HepG2 (cell line): ENCODE measurements around the gene PRR14. TPM values are rescaled to one million over a fixed set of nuclear protein-coding genes. Genes with fewer than 3 reads are reported as not detected.

Experiments used
- DNMT1 ChIP-seq: sonication (generic); formaldehyde crosslinking; IDR thresholded peaks from 2 replicates; pipeline ENCODE4 v1.5.1; 2020; ENCODE audit warnings: mild to moderate bottlenecking, missing genetic modification reagents
- DPF2 ChIP-seq: sonication (generic); formaldehyde crosslinking; IDR thresholded peaks from 2 replicates; pipeline ENCODE4 v1.4.0; 2020; ENCODE audit warnings: mild to moderate bottlenecking, low read depth, missing genetic modification reagents, borderline replicate concordance
- GABPA ChIP-seq, 2 experiments: IDR thresholded peaks; 2 replicates each; pipeline ENCODE4 v1.6.1; 2011 to 2016; ENCODE audit warnings: low read depth in 2 of 2, low read length in 1 of 2, missing biosample characterization in 1 of 2, missing genetic modification characterization in 1 of 2
- KDM3A ChIP-seq: IDR thresholded peaks from 2 replicates; pipeline ENCODE4 v1.6.1; 2018; ENCODE audit warnings: low read depth, missing compliant biosample characterization
- KDM6A ChIP-seq: IDR thresholded peaks from 2 replicates; pipeline ENCODE4 v1.6.1; 2016; ENCODE audit warnings: low read depth
- MED13 ChIP-seq: sonication (generic); formaldehyde crosslinking; IDR thresholded peaks from 2 replicates; pipeline ENCODE4 v1.5.0; 2020; ENCODE audit warnings: missing genetic modification reagents
- NCOA1 ChIP-seq: sonication (generic); formaldehyde crosslinking; IDR thresholded peaks from 2 replicates; pipeline ENCODE4 v1.9.0; 2021; ENCODE audit warnings: missing genetic modification reagents
- PBX2 ChIP-seq: IDR thresholded peaks from 2 replicates; pipeline ENCODE4 v1.6.1; 2016; ENCODE audit warnings: control low read depth
- PHF21A ChIP-seq: sonication (generic); formaldehyde crosslinking; IDR thresholded peaks from 2 replicates; pipeline ENCODE4 v1.5.0; 2020; ENCODE audit warnings: mild to moderate bottlenecking, missing genetic modification reagents
- PRPF4 ChIP-seq: fragments of 200-400 bp; formaldehyde crosslinking; IDR thresholded peaks from 2 replicates; pipeline ENCODE4 v1.6.1; 2016; ENCODE audit warnings: low read length, low read depth; ENCODE audit not compliant: poor library complexity, severe bottlenecking
- RBAK ChIP-seq: sonication (generic); formaldehyde crosslinking; IDR thresholded peaks from 2 replicates; pipeline ENCODE4 v1.5.1; 2020; ENCODE audit warnings: mild to moderate bottlenecking, missing genetic modification reagents
- RBM22 ChIP-seq: fragments of 200-400 bp; formaldehyde crosslinking; optimal IDR thresholded peaks from 2 replicates; pipeline ENCODE3; 2017; ENCODE audit warnings: mild to moderate bottlenecking, low read length, moderate library complexity
- SNAPC4 ChIP-seq: sonication (generic); formaldehyde crosslinking; IDR thresholded peaks from 2 replicates; pipeline ENCODE4 v1.4.0; 2020; ENCODE audit warnings: mild to moderate bottlenecking, missing genetic modification reagents
- SP1 ChIP-seq, 2 experiments: fragments of 450-650 bp in 1 of 2; sonication (generic) in 1 of 2; formaldehyde crosslinking in 1 of 2; IDR thresholded peaks; 2 replicates each; pipeline versions ENCODE4 v1.4.0 to v1.6.1; 2016 to 2020; ENCODE audit warnings: missing genetic modification reagents in 1 of 2
- ZNF44 ChIP-seq: sonication (generic); formaldehyde crosslinking; IDR thresholded peaks from 2 replicates; pipeline ENCODE4 v1.5.1; 2020; ENCODE audit warnings: mild to moderate bottlenecking, missing genetic modification reagents
- ZNF546 ChIP-seq: sonication (generic); formaldehyde crosslinking; conservative IDR thresholded peaks from 2 replicates; pipeline ENCODE4 v1.8.1; 2023; ENCODE audit warnings: mild to moderate bottlenecking, missing genetic modification reagents
- ZNF704 ChIP-seq: sonication (generic); formaldehyde crosslinking; IDR thresholded peaks from 2 replicates; pipeline ENCODE4 v1.8.1; 2023; ENCODE audit warnings: mild to moderate bottlenecking, inconsistent platforms, moderate library complexity, missing genetic modification reagents, borderline replicate concordance
- ZNF776 ChIP-seq: sonication (generic); formaldehyde crosslinking; IDR thresholded peaks from 2 replicates; pipeline ENCODE4 v1.4.0; 2020; ENCODE audit warnings: mild to moderate bottlenecking, missing genetic modification reagents
- ZNF784 ChIP-seq: sonication (generic); formaldehyde crosslinking; IDR thresholded peaks from 2 replicates; pipeline ENCODE4 v1.5.1; 2020; ENCODE audit warnings: missing genetic modification reagents, mild to moderate bottlenecking, borderline replicate concordance
- polyA plus RNA-seq, 8 experiments: library from polyadenylated mRNA; depleted of rRNA in 3 of 8; stranded (reverse) in 7 of 8; unstranded in 1 of 8; fragments of >200 nt; fragmentation: Illumina TruSeq in 4 of 8; extraction: Trizol in 4 of 8; gene quantifications; 2 replicates each; pipeline versions ENCODE4 v1.2.1 to v1.2.3, GENCODE V29; 2011 to 2016; ENCODE audit warnings: low read depth in 4 of 8, missing spikeins in 1 of 8, mixed read lengths in 1 of 8; ENCODE audit not compliant: insufficient read depth in 1 of 8
- total RNA-seq, 5 experiments: library from RNA; depleted of rRNA; stranded (reverse); fragments of >200 nt; fragmentation: Illumina TruSeq; extraction: Trizol; gene quantifications; 2 replicates each; pipeline ENCODE4 v1.2.3, GENCODE V29; 2016; ENCODE audit warnings: low read depth in 1 of 5

PRR14 gene
- total and polyA plus RNA-seq, 2 of the 13 experiments (the other 11 are each of a cell fraction or from before 2014, with no cell fraction given), result 8.4 to 11.0 TPM

- TF ChIP-seq ZNF784 (CRISPR knock-in tag), result peak; percentile 67; the same call in 1 of the 2 replicates
- TF ChIP-seq PHF21A (CRISPR knock-in tag), result peak; percentile 63; the same call in 1 of the 2 replicates
- TF ChIP-seq GABPA (IDR thresholded peaks at IDR 0.05; ENCODE audit: low read depth, low read length), result peak; percentile 62
- TF ChIP-seq GABPA (CRISPR knock-in tag; IDR thresholded peaks at IDR 0.05; ENCODE audit: low read depth), result peak; percentile 84
- peak; percentile 41 for TF ChIP-seq PBX2 (CRISPR knock-in tag)
- peak; percentile 95 for TF ChIP-seq ZNF546 (CRISPR knock-in tag)
- peak; percentile 12 for TF ChIP-seq RBM22
- TF ChIP-seq RBAK, result peak; percentile 54; the same call in 1 of the 2 replicates
- TF ChIP-seq NCOA1 (CRISPR knock-in tag), result no peak; the same call in 1 of the 2 replicates
- peak; percentile 92 for TF ChIP-seq SP1 (IDR thresholded peaks at IDR 0.05)
- peak; percentile 96 for TF ChIP-seq SP1 (CRISPR knock-in tag; IDR thresholded peaks at IDR 0.05)
- 0 out of 2 replicates have a peak, but pooled peaks have one; percentile 55 for TF ChIP-seq ZNF704 (CRISPR knock-in tag)
- TF ChIP-seq KDM6A, result no peak; the same call in 1 of the 2 replicates
- 0 out of 2 replicates have a peak, but pooled peaks have one; percentile 80 for TF ChIP-seq SNAPC4 (CRISPR knock-in tag)
- TF ChIP-seq DPF2 (CRISPR knock-in tag), result no peak
- TF ChIP-seq ZNF776 (CRISPR knock-in tag), result peak; percentile 60
- TF ChIP-seq ZNF44 (CRISPR knock-in tag), result no peak
- TF ChIP-seq MED13 (CRISPR knock-in tag), result peak; percentile 80
- 0 out of 2 replicates have a peak, but pooled peaks have one; percentile 10 for TF ChIP-seq DNMT1
- TF ChIP-seq PRPF4, result peak; percentile 20
- TF ChIP-seq KDM3A (CRISPR knock-in tag), result 0 out of 2 replicates have a peak, but pooled peaks have one; percentile 37
Measured at GRCh38 chr16:30657866-30658730, 7.3 kb downstream of the PRR14 start, which contains the start of gene FBRS (continued).
